ENCODE measurements around the gene IGFBP7. TPM values are rescaled to one million over a fixed set of nuclear protein-coding genes. Genes with fewer than 3 reads are reported as not detected.
A peak's percentile ranks its signal among the peaks of the same experiment; 100 is the strongest.

IGFBP7 gene
- polyA plus RNA-seq, 1 donor = 90.4 TPM

DNA sequence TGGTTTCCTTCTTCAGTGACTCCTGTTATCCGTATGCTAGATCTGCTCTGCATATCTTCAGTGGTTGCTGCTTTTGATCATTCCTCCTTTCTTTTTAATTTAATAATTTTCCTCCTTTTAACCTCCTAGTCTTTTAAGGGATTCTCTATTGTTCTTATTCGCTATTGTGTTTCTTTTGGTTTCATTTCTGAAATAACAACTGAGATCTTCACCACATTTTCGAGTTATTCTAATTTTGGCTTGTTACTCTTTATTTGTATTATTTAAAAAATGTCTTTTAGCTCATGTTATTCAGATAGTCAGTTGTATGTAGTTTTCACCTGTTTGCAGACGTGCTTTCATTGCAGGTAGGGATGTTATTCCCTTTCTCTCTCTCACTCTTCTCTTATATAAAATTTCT is 24.9 kb downstream of the IGFBP7 start:
- Histone ChIP-seq H3K27ac (ENCODE audit: low read length) (no peak overlapping the region), H3K36me3 (ENCODE audit: control insufficient read depth, insufficient read depth, low read length) (no peaks in the 10 kb centered on the region), H3K27me3 (ENCODE audit: control insufficient read depth, insufficient read depth, low read length) (no peaks in the 10 kb centered on the region), H3K9me3 (ENCODE audit: control insufficient read depth, low read depth, low read length) (no peaks in the 10 kb centered on the region), H3K4me1 (ENCODE audit: control insufficient read depth, insufficient read depth, low read length) (no peaks in the 10 kb centered on the region), H3K4me3 (ENCODE audit: low read length) (no peak overlapping the region)
- 100% methylated on average over 3 of the region's 4 CpGs for WGBS (ENCODE audit: insufficient coverage, low lambda C conversion rate)
- no peak for DNase-seq

GRCh38 chr4:57084360-57084759 is 25.8 kb downstream of the IGFBP7 start:
- H3K27ac ChIP-seq (ENCODE audit: low read length) = no peak overlapping the region
- H3K4me1 ChIP-seq (ENCODE audit: control insufficient read depth, insufficient read depth, low read length) = no peaks in the 10 kb centered on the region
- H3K4me3 ChIP-seq (ENCODE audit: low read length) = no peak overlapping the region
- no peaks in the 10 kb centered on the region for H3K27me3 ChIP-seq (ENCODE audit: control insufficient read depth, insufficient read depth, low read length)
- WGBS (ENCODE audit: insufficient coverage, low lambda C conversion rate) = no CpG with 5 or more reads among the region's 2 CpGs
- no peaks in the 10 kb centered on the region for H3K36me3 ChIP-seq (ENCODE audit: control insufficient read depth, insufficient read depth, low read length)
- no peaks in the 10 kb centered on the region for H3K9me3 ChIP-seq (ENCODE audit: control insufficient read depth, low read depth, low read length)
- no peak for DNase-seq

GRCh38 chr4:57083090-57083489 is 27.1 kb downstream of the IGFBP7 start:
- WGBS (ENCODE audit: insufficient coverage, low lambda C conversion rate) = no CpG with 5 or more reads among the region's 2 CpGs
- DNase-seq = no peak
- Histone ChIP-seq H3K27me3 (ENCODE audit: control insufficient read depth, insufficient read depth, low read length) (no peaks in the 10 kb centered on the region), H3K36me3 (ENCODE audit: control insufficient read depth, insufficient read depth, low read length) (no peaks in the 10 kb centered on the region), H3K27ac (ENCODE audit: low read length) (no peak overlapping the region), H3K4me3 (ENCODE audit: low read length) (no peak overlapping the region), H3K4me1 (ENCODE audit: control insufficient read depth, insufficient read depth, low read length) (peaks cover 3% of the 10 kb centered on the region), H3K9me3 (ENCODE audit: control insufficient read depth, low read depth, low read length) (no peaks in the 10 kb centered on the region)

- H3K27ac ChIP-seq (ENCODE audit: low read length) = peak overlapping the region; percentile 39
Observed at GRCh38 chr4:57081651-57082621, 28.2 kb downstream of the IGFBP7 start.

DNA sequence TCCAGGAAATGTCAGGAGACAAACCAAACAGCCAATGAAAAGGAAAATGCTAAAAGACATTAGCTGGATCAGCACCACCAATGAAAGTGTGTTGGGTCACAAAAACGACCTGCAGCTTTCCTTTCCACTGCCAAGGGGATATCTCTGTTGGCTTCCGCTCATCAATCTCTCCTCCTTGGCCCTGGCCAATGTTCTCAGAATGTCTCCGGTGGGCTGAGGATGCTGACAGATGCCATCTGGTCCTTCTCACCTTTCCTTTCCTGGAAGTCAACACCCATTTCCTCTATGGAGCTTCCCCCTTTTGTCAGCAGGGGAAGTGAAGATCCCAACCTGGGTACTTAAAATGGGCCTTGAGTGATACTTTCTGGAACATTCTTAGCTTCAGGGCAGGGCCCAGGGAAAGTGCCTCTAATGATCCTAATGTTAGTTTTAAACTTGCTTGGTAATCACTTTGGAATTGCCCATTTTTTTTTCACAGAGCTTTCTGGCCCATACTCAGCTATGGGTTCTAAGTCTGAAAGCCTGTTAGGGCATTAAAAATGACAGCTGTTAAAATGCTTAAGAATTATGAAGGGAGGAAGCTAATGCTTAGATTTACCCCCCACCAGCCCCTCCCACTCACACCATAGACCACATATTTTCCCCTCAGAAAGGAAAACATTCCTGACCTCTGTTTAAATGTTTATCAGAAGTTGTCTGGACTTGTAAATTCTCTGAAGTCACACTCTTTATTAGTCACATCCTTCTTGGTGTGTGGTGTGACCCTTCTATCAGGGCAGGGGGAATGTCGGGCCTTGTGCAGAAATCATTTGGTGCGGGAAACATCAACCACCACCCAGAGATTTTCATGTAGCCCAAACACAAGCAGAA is 29.2 kb downstream of the IGFBP7 start:
- peak in 1 of 2 donors; percentile 43 for DNase-seq
- WGBS (ENCODE audit: insufficient coverage, low lambda C conversion rate) = no CpG with 5 or more reads among the region's 5 CpGs

More at GRCh38 chr4:57081651-57082621, 28.2 kb downstream of the IGFBP7 start:
- H3K27me3 ChIP-seq (ENCODE audit: control insufficient read depth, insufficient read depth, low read length) = no peaks in the 10 kb centered on the region
- 20% methylated on average over 1 of the region's 9 CpGs for WGBS (ENCODE audit: insufficient coverage, low lambda C conversion rate)
- DNase-seq = no peak
- no peaks in the 10 kb centered on the region for H3K9me3 ChIP-seq (ENCODE audit: control insufficient read depth, low read depth, low read length)
- H3K36me3 ChIP-seq (ENCODE audit: control insufficient read depth, insufficient read depth, low read length) = no peaks in the 10 kb centered on the region
- H3K4me3 ChIP-seq (ENCODE audit: low read length) = no peak overlapping the region
- peaks cover 3% of the 10 kb centered on the region for H3K4me1 ChIP-seq (ENCODE audit: control insufficient read depth, insufficient read depth, low read length)

DNA sequence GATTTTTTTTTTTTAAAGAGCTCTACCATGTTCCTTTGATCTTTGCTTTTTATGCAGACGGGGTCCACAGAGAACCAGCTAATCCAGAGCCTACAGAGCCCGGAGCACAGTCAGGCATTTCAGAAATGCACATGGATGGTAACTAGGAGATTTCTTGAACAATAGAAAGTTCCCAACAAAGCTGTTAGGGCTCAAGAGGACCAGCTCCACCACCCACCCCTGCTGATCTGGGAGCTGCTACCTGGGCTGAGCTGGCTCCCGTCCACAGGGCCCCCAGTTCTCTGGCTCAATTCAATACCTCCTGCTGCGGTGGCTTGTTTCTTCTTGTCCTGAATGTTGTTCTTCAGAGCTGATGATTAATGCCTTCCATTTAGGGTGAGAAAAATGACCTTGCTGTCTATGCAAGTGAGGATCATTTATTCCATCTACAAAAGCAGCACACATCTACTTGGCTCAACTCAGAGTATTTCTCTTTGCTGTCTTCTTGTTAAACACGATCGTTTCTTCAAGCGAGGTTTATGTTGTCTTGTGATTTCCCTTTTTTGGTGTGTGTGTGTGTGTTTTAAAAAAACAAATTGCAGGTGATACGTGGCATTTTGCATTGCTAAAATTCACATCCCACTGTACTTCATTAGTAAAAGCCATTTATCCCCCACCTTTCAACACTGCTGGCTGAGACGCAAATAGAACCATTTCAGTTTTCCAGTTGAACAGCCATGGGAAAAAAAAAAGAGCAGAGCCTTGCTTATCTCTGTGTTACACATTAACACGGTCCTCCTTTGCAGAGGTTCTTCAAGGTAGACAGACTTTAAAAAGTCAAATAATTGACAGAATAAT is 31.3 kb downstream of the IGFBP7 start:
- H3K4me3 ChIP-seq (ENCODE audit: low read length) = peak overlapping the region; percentile 19
- H3K27me3 ChIP-seq (ENCODE audit: control insufficient read depth, insufficient read depth, low read length) = no peaks in the 10 kb centered on the region
- no peaks in the 10 kb centered on the region for H3K9me3 ChIP-seq (ENCODE audit: control insufficient read depth, low read depth, low read length)
- H3K36me3 ChIP-seq (ENCODE audit: control insufficient read depth, insufficient read depth, low read length) = no peaks in the 10 kb centered on the region
- H3K27ac ChIP-seq (ENCODE audit: low read length) = no peak overlapping the region
- peak in 1 of 2 donors; percentile 62 for DNase-seq
- 3% methylated on average over 4 of the region's 10 CpGs for WGBS (ENCODE audit: insufficient coverage, low lambda C conversion rate)
- H3K4me1 ChIP-seq (ENCODE audit: control insufficient read depth, insufficient read depth, low read length) = peaks cover 3% of the 10 kb centered on the region

More for the DNA sequence above, 29.2 kb downstream of the IGFBP7 start:
- H3K36me3 ChIP-seq (ENCODE audit: control insufficient read depth, insufficient read depth, low read length) = no peaks in the 10 kb centered on the region
- no peaks in the 10 kb centered on the region for H3K27me3 ChIP-seq (ENCODE audit: control insufficient read depth, insufficient read depth, low read length)
- peaks cover 3% of the 10 kb centered on the region for H3K4me1 ChIP-seq (ENCODE audit: control insufficient read depth, insufficient read depth, low read length)
- H3K27ac ChIP-seq (ENCODE audit: low read length) = peak overlapping the region; percentile 39
- no peaks in the 10 kb centered on the region for H3K9me3 ChIP-seq (ENCODE audit: control insufficient read depth, low read depth, low read length)
- no peak overlapping the region for H3K4me3 ChIP-seq (ENCODE audit: low read length)

GRCh38 chr4:57077550-57078343 is 32.4 kb downstream of the IGFBP7 start:
- Histone ChIP-seq H3K27me3 (ENCODE audit: control insufficient read depth, insufficient read depth, low read length) (no peaks in the 10 kb centered on the region), H3K4me3 (ENCODE audit: low read length) (no peak overlapping the region), H3K36me3 (ENCODE audit: control insufficient read depth, insufficient read depth, low read length) (no peaks in the 10 kb centered on the region), H3K27ac (ENCODE audit: low read length) (no peak overlapping the region), H3K9me3 (ENCODE audit: control insufficient read depth, low read depth, low read length) (no peaks in the 10 kb centered on the region), H3K4me1 (ENCODE audit: control insufficient read depth, insufficient read depth, low read length) (peaks cover 3% of the 10 kb centered on the region)
- WGBS (ENCODE audit: insufficient coverage, low lambda C conversion rate) = 80% methylated on average over 1 of the region's 14 CpGs
- no peak for DNase-seq

DNA sequence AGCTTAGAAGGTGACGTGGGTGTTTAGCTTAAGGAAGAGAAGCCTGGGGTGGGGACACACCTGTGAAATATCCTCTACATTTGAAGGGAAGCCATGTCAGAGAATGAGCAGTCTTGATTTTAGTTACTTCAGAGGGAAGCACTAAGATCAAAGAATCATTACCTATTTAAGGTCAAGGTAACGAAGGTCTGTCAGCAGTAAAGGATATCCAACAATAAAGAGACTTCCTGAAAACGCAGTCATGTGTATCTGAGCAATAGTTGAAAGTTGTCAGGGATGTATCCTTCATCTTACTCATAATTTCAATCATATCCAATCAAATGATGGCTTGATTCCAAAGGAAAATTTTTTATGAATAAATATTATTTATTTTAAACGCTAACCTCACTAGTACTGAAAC is 33.5 kb downstream of the IGFBP7 start:
- no peak for DNase-seq
- 63% methylated on average over 3 of the region's 4 CpGs for WGBS (ENCODE audit: insufficient coverage, low lambda C conversion rate)
- H3K27ac ChIP-seq (ENCODE audit: low read length) = no peak overlapping the region
- peaks cover 3% of the 10 kb centered on the region for H3K4me1 ChIP-seq (ENCODE audit: control insufficient read depth, insufficient read depth, low read length)
- no peaks in the 10 kb centered on the region for H3K27me3 ChIP-seq (ENCODE audit: control insufficient read depth, insufficient read depth, low read length)
- H3K9me3 ChIP-seq (ENCODE audit: control insufficient read depth, low read depth, low read length) = no peaks in the 10 kb centered on the region
- H3K4me3 ChIP-seq (ENCODE audit: low read length) = no peak overlapping the region
- no peaks in the 10 kb centered on the region for H3K36me3 ChIP-seq (ENCODE audit: control insufficient read depth, insufficient read depth, low read length)

- H3K4me1 ChIP-seq (ENCODE audit: control insufficient read depth, insufficient read depth, low read length) = peaks cover 5% of the 10 kb centered on the region
- H3K9me3 ChIP-seq (ENCODE audit: control insufficient read depth, low read depth, low read length) = no peaks in the 10 kb centered on the region
- no peaks in the 10 kb centered on the region for H3K27me3 ChIP-seq (ENCODE audit: control insufficient read depth, insufficient read depth, low read length)
- no peak overlapping the region for H3K4me3 ChIP-seq (ENCODE audit: low read length)
- no peaks in the 10 kb centered on the region for H3K36me3 ChIP-seq (ENCODE audit: control insufficient read depth, insufficient read depth, low read length)
- H3K27ac ChIP-seq (ENCODE audit: low read length) = no peak overlapping the region
- no peak for DNase-seq
Observed at GRCh38 chr4:57075367-57075766, 34.8 kb downstream of the IGFBP7 start.

Data from large intestine (tissue), 3 donors.